HEK293T (cell line): ENCODE measurements around the gene STXBP1.
"Not testable (repeated sequence)": the region's sequence is repeated elsewhere in the genome, so short reads cannot be mapped to it uniquely, and the experiment has no call there.

Source experiments
- CTCF ChIA-PET: fragments of 350-600 bp; formaldehyde crosslinking; extraction: SDS; loops from one replicate; lab custom pipeline; 2021; ENCODE audit warnings: antibody characterized with exemption, inconsistent platforms; lab: Yijun Ruan, JAX
- POLR2A ChIA-PET: fragments of 350-600 bp; formaldehyde crosslinking; extraction: SDS; loops from one replicate; lab custom pipeline; 2020; ENCODE audit warnings: antibody characterized with exemption, inconsistent platforms; lab: Yijun Ruan, JAX
- DNase-seq: peaks from one replicate; pipeline ENCODE4 v3.0.0; 2012; ENCODE audit warnings: mixed read lengths; ENCODE audit errors: extremely low spot score
- ARNT ChIP-seq: fragments of 450-650 bp; IDR thresholded peaks from 2 replicates; pipeline ENCODE4 v1.6.1; 2017; ENCODE audit warnings: mild to moderate bottlenecking
- BHLHE40 ChIP-seq: fragments of 450-650 bp; IDR thresholded peaks from 2 replicates; pipeline ENCODE4 v1.6.1; 2016; ENCODE audit warnings: mild to moderate bottlenecking, moderate library complexity, borderline replicate concordance
- CTBP1 ChIP-seq: fragments of 450-650 bp; IDR thresholded peaks from 2 replicates; pipeline ENCODE4 v1.6.1; 2016; ENCODE audit warnings: borderline replicate concordance
- ELF4 ChIP-seq: fragments of 450-650 bp; IDR thresholded peaks from 2 replicates; pipeline ENCODE4 v1.6.1; 2017; ENCODE audit warnings: antibody characterized with exemption
- FOXA1 ChIP-seq: fragments of 450-650 bp; IDR thresholded peaks from 2 replicates; pipeline ENCODE4 v1.6.1; 2016; ENCODE audit warnings: mild to moderate bottlenecking
- FOXK2 ChIP-seq: fragments of 450-650 bp; IDR thresholded peaks from 2 replicates; pipeline ENCODE4 v1.6.1; 2016; ENCODE audit warnings: mild to moderate bottlenecking
- FOXM1 ChIP-seq: fragments of 450-650 bp; IDR thresholded peaks from 2 replicates; pipeline ENCODE4 v1.6.1; 2017; ENCODE audit warnings: mild to moderate bottlenecking, borderline replicate concordance
- HDGF ChIP-seq: fragments of 450-650 bp; IDR thresholded peaks from 2 replicates; pipeline ENCODE4 v1.6.1; 2017; ENCODE audit warnings: antibody characterized with exemption, borderline replicate concordance
- L3MBTL2 ChIP-seq: fragments of 450-650 bp; conservative IDR thresholded peaks from 2 replicates; pipeline ENCODE4 v1.6.1; 2016; ENCODE audit warnings: mild to moderate bottlenecking
- LEF1 ChIP-seq: fragments of 450-650 bp; IDR thresholded peaks from 2 replicates; pipeline ENCODE4 v1.6.1; 2017; ENCODE audit warnings: mild to moderate bottlenecking, borderline replicate concordance
- NFRKB ChIP-seq: fragments of 450-650 bp; IDR thresholded peaks from 2 replicates; pipeline ENCODE4 v1.6.1; 2016; ENCODE audit warnings: mild to moderate bottlenecking, moderate library complexity
- PKNOX1 ChIP-seq: fragments of 450-650 bp; IDR thresholded peaks from 2 replicates; pipeline ENCODE4 v1.6.1; 2016
- SP1 ChIP-seq: fragments of 450-650 bp; IDR thresholded peaks from 2 replicates; pipeline ENCODE4 v1.6.1; 2017
- SUZ12 ChIP-seq: fragments of 450-650 bp; IDR thresholded peaks from 2 replicates; pipeline ENCODE4 v1.6.1; 2016; ENCODE audit warnings: mild to moderate bottlenecking
- TARDBP ChIP-seq: fragments of 450-650 bp; IDR thresholded peaks from 2 replicates; pipeline ENCODE4 v1.6.1; 2016
- ZNF384 ChIP-seq: fragments of 450-650 bp; IDR thresholded peaks from 2 replicates; pipeline ENCODE4 v1.6.1; 2016

STXBP1 gene

GRCh38 chr9:127575875-127576778, 36.0 kb upstream of the STXBP1 start:
- CTCF ChIA-PET = no interaction called here
- no peak for DNase-seq
- no peak for TF ChIP-seq LEF1
- TF ChIP-seq ELF4 = no peak
- TF ChIP-seq ZNF384 = no peak
- TF ChIP-seq L3MBTL2 = no peak
- no peak for TF ChIP-seq BHLHE40
- no peak for TF ChIP-seq HDGF
- TF ChIP-seq SUZ12 = no peak
- no peak for TF ChIP-seq CTBP1
- TF ChIP-seq SP1 = no peak
- TF ChIP-seq NFRKB = no peak
- TF ChIP-seq TARDBP = no peak
- TF ChIP-seq PKNOX1 = no peak
- TF ChIP-seq ARNT = no peak
- TF ChIP-seq FOXM1 = no peak
- TF ChIP-seq FOXA1 = no peak
- no peak for TF ChIP-seq FOXK2
- POLR2A ChIA-PET = no interaction called here

- POLR2A ChIA-PET, DNase-seq, CTCF ChIA-PET: not testable (repeated sequence)
Observed at GRCh38 chr9:127577194-127577593, 34.9 kb upstream of the STXBP1 start.

GRCh38 chr9:127578627-127578951, 33.5 kb upstream of the STXBP1 start:
- no peak for TF ChIP-seq NFRKB
- TF ChIP-seq SUZ12 = no peak
- TF ChIP-seq SP1 = no peak
- TF ChIP-seq ZNF384 = no peak
- TF ChIP-seq ELF4 = no peak
- no peak for TF ChIP-seq FOXM1
- TF ChIP-seq CTBP1 = no peak
- no peak for TF ChIP-seq PKNOX1
- no peak for TF ChIP-seq L3MBTL2
- TF ChIP-seq FOXA1 = no peak
- no peak for TF ChIP-seq ARNT
- no peak for TF ChIP-seq FOXK2
- TF ChIP-seq HDGF = no peak
- no peak for TF ChIP-seq BHLHE40
- TF ChIP-seq LEF1 = no peak
- no peak for TF ChIP-seq TARDBP
- ChIA-PET CTCF (interaction anchor here (0.5 to 1.3 kb wide), 5 partner anchors 10 to 157 kb away, joined by 3 to 6 read pairs (median 3); partner anchors contain the start of gene TOR2A), POLR2A (interaction anchor here (0.7 kb wide), 1 partner anchor 9 kb away, joined by 3 read pairs; no protein-coding TSS in a partner anchor)
- no peak for DNase-seq

- ChIA-PET POLR2A (interaction anchor here (0.7 kb wide), 1 partner anchor 10 kb away, joined by 3 read pairs; no protein-coding TSS in a partner anchor), CTCF (interaction anchor here (0.5 to 1.3 kb wide), 7 partner anchors 11 to 201 kb away, joined by 3 to 6 read pairs (median 3); partner anchors contain the start of gene TOR2A)
- TF ChIP-seq FOXM1 (no peak), SP1 (no peak), ELF4 (no peak), SUZ12 (no peak), FOXA1 (no peak), FOXK2 (no peak), ARNT (no peak), LEF1 (no peak), ZNF384 (no peak), NFRKB (no peak), BHLHE40 (no peak), L3MBTL2 (no peak), TARDBP (no peak), CTBP1 (no peak), PKNOX1 (no peak), HDGF (no peak)
- peak; percentile 17 for DNase-seq
Observed at GRCh38 chr9:127578952-127579853, 32.9 kb upstream of the STXBP1 start.

- no peak for DNase-seq
- ChIA-PET CTCF (interaction anchor here (1.3 kb wide), 1 partner anchor 77 kb away, joined by 4 read pairs; no protein-coding TSS in a partner anchor), POLR2A (no interaction called here)
- TF ChIP-seq CTBP1 (no peak), L3MBTL2 (no peak), SP1 (no peak), LEF1 (no peak), BHLHE40 (no peak), FOXM1 (no peak), PKNOX1 (no peak), FOXK2 (no peak), FOXA1 (no peak), SUZ12 (no peak), NFRKB (no peak), TARDBP (no peak), HDGF (no peak), ZNF384 (no peak), ARNT (no peak), ELF4 (no peak)
Observed at GRCh38 chr9:127580366-127580765, 31.7 kb upstream of the STXBP1 start.
